GM18526 (cell line): Measurements from ENCODE around the gene TAF15.

ENCODE experiments used
- POLR2A ChIP-seq: IDR thresholded peaks from 3 replicates; pipeline ENCODE4 v1.6.1; 2011; ENCODE audit not compliant: insufficient read length; ENCODE audit errors: extremely low read depth

The TAF15 gene

GRCh38 chr17:35774499-35774898, 34.8 kb upstream of the TAF15 start:
- no peak for TF ChIP-seq POLR2A

GRCh38 chr17:35775039-35775438, 34.2 kb upstream of the TAF15 start:
- no peak for TF ChIP-seq POLR2A

- TF ChIP-seq POLR2A = no peak
Measured at GRCh38 chr17:35775583-35775982, 33.7 kb upstream of the TAF15 start.

GRCh38 chr17:35778641-35779196, 30.6 kb upstream of the TAF15 start:
- TF ChIP-seq POLR2A = no peak

- no peak for TF ChIP-seq POLR2A
Measured at GRCh38 chr17:35780950-35781349, 28.3 kb upstream of the TAF15 start.

GRCh38 chr17:35784895-35785294, 24.4 kb upstream of the TAF15 start:
- TF ChIP-seq POLR2A = no peak

GRCh38 chr17:35786941-35787432, 22.3 kb upstream of the TAF15 start:
- no peak for TF ChIP-seq POLR2A

- no peak for TF ChIP-seq POLR2A
Measured at GRCh38 chr17:35788477-35789368, 20.6 kb upstream of the TAF15 start.

- TF ChIP-seq POLR2A = no peak
Measured at GRCh38 chr17:35790841-35791240, 18.4 kb upstream of the TAF15 start.

GRCh38 chr17:35791681-35792350, 17.5 kb upstream of the TAF15 start:
- TF ChIP-seq POLR2A = no peak

GRCh38 chr17:35793257-35793656, 16.0 kb upstream of the TAF15 start:
- no peak for TF ChIP-seq POLR2A

- no peak for TF ChIP-seq POLR2A
Measured at GRCh38 chr17:35795007-35795870, 14.0 kb upstream of the TAF15 start, which contains the start of gene MMP28. TSS of gene MMP28 (minus strand) at chr17:35795641. CDS start at chr17:35795377, 264 bp downstream.

GRCh38 chr17:35795871-35796265, 13.4 kb upstream of the TAF15 start:
- TF ChIP-seq POLR2A = no peak

GRCh38 chr17:35796942-35797341, 12.3 kb upstream of the TAF15 start:
- TF ChIP-seq POLR2A = no peak

GRCh38 chr17:35797370-35797769, 11.9 kb upstream of the TAF15 start:
- TF ChIP-seq POLR2A = no peak
